DMS153 (cell line): Measurements from ENCODE around the gene SHISA4.
"Not testable (repeated sequence)": the region's sequence is repeated elsewhere in the genome, so short reads cannot be mapped to it uniquely, and the experiment has no call there.

Experiments used
- DNase-seq: peaks from one replicate; lab custom pipeline; 2025; lab: John Stamatoyannopoulos, UW

The SHISA4 gene

GRCh38 chr1:201888282-201889089 is at the start of gene SHISA4:
Gene SHISA4 (plus strand): TSS chr1:201888898. CDS start chr1:201888995, 97 bp downstream.
- no peak for DNase-seq

- not testable (repeated sequence) for DNase-seq
These were observed 49.6 kb upstream of the SHISA4 start for GRCh38 chr1:201839089-201839488.

GRCh38 chr1:201840055-201840454 is 48.6 kb upstream of the SHISA4 start:
- no peak for DNase-seq

- no peak for DNase-seq
These were observed 48.2 kb upstream of the SHISA4 start for GRCh38 chr1:201840490-201840889.

GRCh38 chr1:201841265-201841912 is 47.3 kb upstream of the SHISA4 start:
- DNase-seq = no peak

- no peak for DNase-seq
These were observed 46.1 kb upstream of the SHISA4 start for GRCh38 chr1:201842472-201843027.

- DNase-seq = no peak
These were observed 43.2 kb upstream of the SHISA4 start for GRCh38 chr1:201845331-201846083.

GRCh38 chr1:201847150-201847549 is 41.5 kb upstream of the SHISA4 start:
- no peak for DNase-seq

GRCh38 chr1:201848230-201848629 is 40.5 kb upstream of the SHISA4 start:
- no peak for DNase-seq

GRCh38 chr1:201849372-201850052 is 39.2 kb upstream of the SHISA4 start:
- no peak for DNase-seq

GRCh38 chr1:201850053-201850397 is 38.7 kb upstream of the SHISA4 start:
- no peak for DNase-seq

- no peak for DNase-seq
These were observed 36.7 kb upstream of the SHISA4 start for GRCh38 chr1:201851949-201852348.

- not testable (repeated sequence) for DNase-seq
These were observed 32.0 kb upstream of the SHISA4 start for GRCh38 chr1:201856722-201857121.

- no peak for DNase-seq
These were observed 29.3 kb upstream of the SHISA4 start for GRCh38 chr1:201859424-201859823.

- no peak for DNase-seq
These were observed 27.2 kb upstream of the SHISA4 start for GRCh38 chr1:201861448-201861847.

GRCh38 chr1:201870397-201870796 is 18.3 kb upstream of the SHISA4 start:
- DNase-seq = no peak

- no peak for DNase-seq
These were observed 14.0 kb upstream of the SHISA4 start for GRCh38 chr1:201874672-201875071.

- no peak for DNase-seq
These were observed 12.4 kb upstream of the SHISA4 start for GRCh38 chr1:201876148-201876818.

- DNase-seq = no peak
These were observed 10.8 kb upstream of the SHISA4 start for GRCh38 chr1:201877877-201878401.

GRCh38 chr1:201880928-201881571 is 7.6 kb upstream of the SHISA4 start:
- no peak for DNase-seq

GRCh38 chr1:201881617-201882016 is 7.1 kb upstream of the SHISA4 start:
- no peak for DNase-seq
